DND-41 (cell line): ENCODE measurements around the gene LECT2.

Experiments
- ATAC-seq: fragments of 200-7000 bp; cut with Tn5 transposase; 3 replicates; pipeline ENCODE4 v1.9.1; 2021; ENCODE audit warnings: low read depth; ENCODE audit not compliant: insufficient read depth
- DNase-seq: peaks from one replicate; pipeline ENCODE4 v3.0.0-alpha.2; 2020
- H2AFZ ChIP-seq: 2 replicates; pipeline ENCODE4 v1.6.0; 2012; ENCODE audit warnings: low read depth, low read length
- H3K27ac ChIP-seq: 2 replicates; pipeline ENCODE4 v1.5.1; 2012; ENCODE audit warnings: low read length, inconsistent platforms
- H3K27me3 ChIP-seq: fragments of 200-600 bp; sonication (generic); 2 replicates; pipeline ENCODE4 v1.6.0; 2012; ENCODE audit warnings: low read length, mild to moderate bottlenecking, inconsistent platforms; ENCODE audit not compliant: insufficient read depth, poor library complexity
- H3K36me3 ChIP-seq: 2 replicates; pipeline ENCODE4 v1.5.1; 2012; ENCODE audit warnings: low read length, inconsistent platforms; ENCODE audit not compliant: insufficient read depth
- H3K4me1 ChIP-seq: 2 replicates; pipeline ENCODE4 v1.5.1; 2012; ENCODE audit warnings: mild to moderate bottlenecking, low read length; ENCODE audit not compliant: insufficient read depth
- H3K4me2 ChIP-seq: 2 replicates; pipeline ENCODE4 v1.6.0; 2012; ENCODE audit warnings: mild to moderate bottlenecking, moderate library complexity, low read length, inconsistent platforms; ENCODE audit not compliant: insufficient read depth
- H3K4me3 ChIP-seq, 2 experiments: fragments of 200-600 bp in 1 of 2; shearing (Covaris generic) in 1 of 2; 2 replicates each; pipeline ENCODE4 v1.5.1; 2012 to 2016; ENCODE audit warnings: inconsistent platforms in 2 of 2, low read length in 2 of 2, mild to moderate bottlenecking in 2 of 2, low read depth in 1 of 2, moderate library complexity in 1 of 2
- H3K79me2 ChIP-seq: 2 replicates; pipeline ENCODE4 v1.6.0; 2012; ENCODE audit warnings: low read length, inconsistent platforms; ENCODE audit not compliant: insufficient read depth
- H3K9ac ChIP-seq: 2 replicates; pipeline ENCODE4 v1.6.0; 2012; ENCODE audit warnings: low read depth, mild to moderate bottlenecking, inconsistent platforms, low read length, moderate library complexity
- H3K9me3 ChIP-seq: 2 replicates; pipeline ENCODE4 v1.5.1; 2012; ENCODE audit warnings: low read length, moderate library complexity, mild to moderate bottlenecking, inconsistent platforms; ENCODE audit not compliant: insufficient read depth, severe bottlenecking
- H4K20me1 ChIP-seq: 2 replicates; pipeline ENCODE4 v1.6.0; 2012; ENCODE audit warnings: low read length; ENCODE audit not compliant: insufficient read depth
- CTCF ChIP-seq: IDR thresholded peaks from 2 replicates; pipeline ENCODE4 v1.5.1; 2012; ENCODE audit warnings: borderline replicate concordance, low read length, moderate library complexity, mild to moderate bottlenecking; ENCODE audit not compliant: poor library complexity, severe bottlenecking; ENCODE audit errors: extremely low read depth
- EZH2 ChIP-seq: IDR thresholded peaks from 3 replicates; pipeline ENCODE4 v1.6.1; 2012; ENCODE audit warnings: borderline replicate concordance, low read depth, mild to moderate bottlenecking, moderate library complexity, low read length, inconsistent platforms; ENCODE audit not compliant: severe bottlenecking

The LECT2 gene

GRCh38 chr5:136000147-136000546, 45.4 kb upstream of the LECT2 start:
- no peak overlapping the region for H3K4me3 ChIP-seq
- no peaks in the 10 kb centered on the region for H3K79me2 ChIP-seq
- no peaks in the 10 kb centered on the region for H3K4me1 ChIP-seq
- DNase-seq: no peak
- H3K9me3 ChIP-seq: no peaks in the 10 kb centered on the region
- no peak overlapping the region for H3K9ac ChIP-seq
- no peak overlapping the region for H2AFZ ChIP-seq
- no peak for ATAC-seq
- H3K27ac ChIP-seq: no peak overlapping the region
- no peaks in the 10 kb centered on the region for H3K36me3 ChIP-seq
- H3K27me3 ChIP-seq: peaks cover 3% of the 10 kb centered on the region
- no peaks in the 10 kb centered on the region for H4K20me1 ChIP-seq
- TF ChIP-seq EZH2 (no peak), CTCF (no peak)
- H3K4me2 ChIP-seq: no peak overlapping the region

DNA sequence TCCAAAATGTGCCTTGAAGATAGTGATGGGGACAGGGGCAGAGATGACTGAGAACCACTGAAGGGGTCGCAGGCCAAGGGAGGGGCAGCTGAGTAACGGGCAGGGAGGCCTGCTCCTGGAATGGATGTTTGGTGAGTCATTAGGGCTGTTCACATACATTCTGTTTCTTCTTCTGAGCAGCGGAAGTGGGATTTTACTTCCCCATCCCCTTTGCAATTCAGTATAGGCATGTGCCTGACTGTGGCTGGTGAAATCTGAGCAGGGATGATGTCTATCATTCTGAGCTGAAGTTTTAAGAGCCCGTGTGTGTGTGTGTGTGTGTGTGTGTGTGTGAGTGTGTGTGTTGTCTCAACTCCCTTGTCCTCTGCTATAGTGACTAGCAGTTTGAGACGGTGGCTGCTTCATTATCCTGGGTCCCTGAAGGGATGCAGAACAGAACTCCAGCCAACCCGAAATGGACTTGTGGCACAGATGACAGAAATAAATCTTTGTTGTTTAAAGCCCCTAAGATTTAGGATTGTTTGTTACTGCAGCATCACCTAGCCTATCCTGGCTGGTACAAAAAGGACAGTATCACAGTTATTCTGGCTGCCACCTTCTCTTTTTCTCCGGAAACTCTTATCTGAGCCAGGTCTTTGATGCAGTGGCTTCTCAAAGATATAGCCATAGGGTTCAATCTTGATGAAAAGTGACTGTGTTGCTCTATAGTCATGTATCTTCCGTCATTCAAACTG, 44.8 kb upstream of the LECT2 start:
- H3K4me2 ChIP-seq: no peak overlapping the region
- H2AFZ ChIP-seq: no peak overlapping the region
- DNase-seq (no peak), ATAC-seq (no peak)
- no peak overlapping the region for H3K4me3 ChIP-seq
- TF ChIP-seq CTCF (no peak), EZH2 (no peak)
- H4K20me1 ChIP-seq: no peaks in the 10 kb centered on the region
- H3K27ac ChIP-seq: no peak overlapping the region
- H3K36me3 ChIP-seq: no peaks in the 10 kb centered on the region
- H3K27me3 ChIP-seq: peaks cover 3% of the 10 kb centered on the region
- H3K9me3 ChIP-seq: no peaks in the 10 kb centered on the region
- no peaks in the 10 kb centered on the region for H3K79me2 ChIP-seq
- H3K4me1 ChIP-seq: no peaks in the 10 kb centered on the region
- no peak overlapping the region for H3K9ac ChIP-seq

DNA sequence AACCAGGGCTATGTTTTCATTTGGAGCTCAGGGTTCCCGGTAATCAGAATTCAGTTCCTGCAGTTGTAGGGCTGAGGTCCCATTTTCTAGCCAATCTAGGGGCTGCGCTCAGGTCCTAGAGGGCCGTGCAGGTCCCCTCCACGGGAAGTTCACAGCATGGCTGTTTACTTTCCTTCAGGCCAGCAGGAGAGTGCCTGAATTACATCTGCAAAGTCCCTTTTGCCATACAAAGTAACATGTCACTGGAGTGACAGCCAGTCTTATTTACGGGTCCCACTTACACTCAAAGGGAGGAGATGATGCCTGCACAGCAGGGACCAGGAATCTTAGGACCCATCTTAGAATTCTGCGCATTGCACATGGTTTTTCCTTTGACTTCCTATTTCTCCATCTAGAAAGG, 44.1 kb upstream of the LECT2 start:
- Histone ChIP-seq H3K4me1 (no peaks in the 10 kb centered on the region), H3K9ac (no peak overlapping the region)
- TF ChIP-seq CTCF (no peak), EZH2 (no peak)

More for the DNA sequence above, 44.1 kb upstream of the LECT2 start:
- Histone ChIP-seq H3K9me3 (no peaks in the 10 kb centered on the region), H3K27me3 (peaks cover 3% of the 10 kb centered on the region), H3K27ac (no peak overlapping the region), H3K79me2 (no peaks in the 10 kb centered on the region), H3K4me2 (no peak overlapping the region), H2AFZ (no peak overlapping the region), H4K20me1 (no peaks in the 10 kb centered on the region), H3K36me3 (no peaks in the 10 kb centered on the region), H3K4me3 (no peak overlapping the region)
- no peak for ATAC-seq
- DNase-seq: no peak
